ENCODE measurements around the gene VPS37C.
"Not testable (repeated sequence)": the region's sequence is repeated elsewhere in the genome, so short reads cannot be mapped to it uniquely, and the experiment has no call there.

The VPS37C gene

DNA sequence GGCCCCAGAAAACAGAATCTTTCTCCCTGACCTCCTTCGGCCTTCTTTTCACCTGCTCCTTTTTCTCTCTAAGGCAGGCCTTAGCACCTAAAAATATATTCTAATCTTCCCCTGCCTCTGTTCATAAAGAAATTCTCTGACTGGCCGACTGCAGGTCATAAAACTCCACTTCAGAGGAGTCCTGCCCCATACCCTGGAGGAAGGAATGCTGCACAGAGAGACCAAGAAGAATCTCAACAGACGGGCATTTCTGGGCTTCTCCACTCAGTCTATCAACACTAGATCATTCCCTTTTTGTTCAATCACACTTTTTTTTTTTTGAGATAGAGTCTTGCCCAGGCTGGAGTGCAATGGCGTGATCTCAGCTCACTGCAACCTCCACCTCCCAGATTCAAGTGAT, 22.4 kb upstream of the VPS37C start:
- H3K4me3 ChIP-seq (ENCODE audit: low read depth, low read length), result no peak overlapping the region
- TF ChIP-seq, protein P1, sequence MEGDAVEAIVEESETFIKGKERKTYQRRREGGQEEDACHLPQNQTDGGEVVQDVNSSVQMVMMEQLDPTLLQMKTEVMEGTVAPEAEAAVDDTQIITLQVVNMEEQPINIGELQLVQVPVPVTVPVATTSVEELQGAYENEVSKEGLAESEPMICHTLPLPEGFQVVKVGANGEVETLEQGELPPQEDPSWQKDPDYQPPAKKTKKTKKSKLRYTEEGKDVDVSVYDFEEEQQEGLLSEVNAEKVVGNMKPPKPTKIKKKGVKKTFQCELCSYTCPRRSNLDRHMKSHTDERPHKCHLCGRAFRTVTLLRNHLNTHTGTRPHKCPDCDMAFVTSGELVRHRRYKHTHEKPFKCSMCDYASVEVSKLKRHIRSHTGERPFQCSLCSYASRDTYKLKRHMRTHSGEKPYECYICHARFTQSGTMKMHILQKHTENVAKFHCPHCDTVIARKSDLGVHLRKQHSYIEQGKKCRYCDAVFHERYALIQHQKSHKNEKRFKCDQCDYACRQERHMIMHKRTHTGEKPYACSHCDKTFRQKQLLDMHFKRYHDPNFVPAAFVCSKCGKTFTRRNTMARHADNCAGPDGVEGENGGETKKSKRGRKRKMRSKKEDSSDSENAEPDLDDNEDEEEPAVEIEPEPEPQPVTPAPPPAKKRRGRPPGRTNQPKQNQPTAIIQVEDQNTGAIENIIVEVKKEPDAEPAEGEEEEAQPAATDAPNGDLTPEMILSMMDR (IDR thresholded peaks at IDR 0.05; ENCODE audit: low read depth, low read length), result no peak

DNA sequence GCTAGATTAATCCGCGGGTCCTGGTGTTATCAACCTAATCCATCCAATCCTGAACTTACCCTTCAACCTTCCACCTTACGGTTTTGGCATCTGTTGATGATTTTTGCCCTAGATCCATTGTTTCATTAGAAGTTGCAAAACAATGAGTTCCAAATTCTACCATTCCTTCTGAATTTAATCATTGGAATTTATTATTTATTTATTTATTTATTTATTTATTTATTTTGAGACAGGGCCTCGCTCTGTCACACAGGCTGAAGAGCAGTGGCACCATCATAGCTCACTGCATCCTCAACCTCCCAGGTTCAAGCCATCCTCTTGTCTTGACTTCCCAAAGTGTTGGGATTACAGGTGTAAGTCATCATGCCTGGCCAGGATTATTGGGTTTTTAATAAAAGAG, 20.3 kb upstream of the VPS37C start:
- TF ChIP-seq, protein P1 (IDR thresholded peaks at IDR 0.05; ENCODE audit: low read depth, low read length), result no peak
- H3K4me3 ChIP-seq (ENCODE audit: low read depth, low read length), result no peak overlapping the region

DNA sequence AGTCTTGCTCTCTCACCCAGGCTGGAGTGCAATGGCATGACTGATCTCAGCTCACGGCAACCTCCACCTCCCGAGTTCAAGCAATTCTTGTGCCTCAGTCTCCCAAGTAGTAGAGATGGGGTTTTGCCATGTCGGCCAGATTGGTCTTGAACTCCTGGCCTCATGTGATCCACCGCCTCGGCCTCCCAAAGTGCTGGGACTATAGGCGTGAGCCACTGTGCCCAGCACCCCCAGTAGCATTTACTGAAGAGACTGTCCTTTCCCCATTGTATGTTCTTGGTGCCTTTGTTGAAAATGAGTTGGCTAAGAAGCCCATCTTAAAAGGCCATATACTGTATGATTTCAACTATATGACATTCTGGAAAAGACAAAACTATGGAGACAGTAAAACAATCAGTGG, 19.0 kb upstream of the VPS37C start:
- not testable (repeated sequence) for H3K4me3 ChIP-seq (ENCODE audit: low read depth, low read length)

DNA sequence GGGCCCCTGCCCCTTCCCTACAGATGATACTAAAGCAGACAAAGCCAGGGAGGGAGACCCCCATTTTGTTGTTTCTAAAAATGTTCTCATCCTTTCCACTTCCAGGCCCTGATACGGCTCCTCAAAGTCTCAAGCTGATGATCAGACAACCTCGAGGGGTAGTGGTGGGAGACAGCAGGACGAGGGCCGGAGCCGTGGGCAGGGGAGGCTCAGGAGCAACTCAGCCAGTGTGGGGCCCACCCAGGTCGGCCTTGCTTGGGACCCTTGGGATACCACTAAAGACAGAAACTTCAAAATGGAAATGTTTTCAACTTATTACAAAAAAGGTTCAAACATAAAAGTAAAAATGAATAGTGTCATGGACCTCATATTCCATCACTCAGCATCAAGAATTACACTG, 15.2 kb upstream of the VPS37C start:
- no peak overlapping the region for H3K4me3 ChIP-seq (ENCODE audit: low read depth, low read length)
- TF ChIP-seq, protein P1 (IDR thresholded peaks at IDR 0.05; ENCODE audit: low read depth, low read length), result no peak

DNA sequence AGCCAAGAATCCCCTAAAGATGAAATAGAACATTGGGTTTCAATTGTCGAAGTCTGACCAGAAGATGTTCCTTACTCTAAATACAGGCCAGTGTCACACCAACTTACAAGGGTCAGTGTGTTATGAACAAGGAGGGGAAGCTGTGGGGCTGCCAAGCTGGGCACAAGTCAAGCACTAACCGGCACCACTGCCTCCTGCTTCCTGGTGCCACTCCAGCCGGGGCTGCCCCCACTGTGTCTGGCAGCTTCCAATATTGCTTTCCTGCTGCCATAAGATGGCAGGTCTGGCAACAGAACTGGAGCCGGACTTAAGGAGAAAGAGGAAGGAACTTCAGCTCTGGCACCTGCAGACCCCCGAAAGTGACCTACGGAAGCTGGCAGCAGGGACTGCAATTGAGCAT, 13.7 kb upstream of the VPS37C start:
- no peak overlapping the region for H3K4me3 ChIP-seq (ENCODE audit: low read depth, low read length)
- TF ChIP-seq, protein P1 (IDR thresholded peaks at IDR 0.05; ENCODE audit: low read depth, low read length), result no peak

DNA sequence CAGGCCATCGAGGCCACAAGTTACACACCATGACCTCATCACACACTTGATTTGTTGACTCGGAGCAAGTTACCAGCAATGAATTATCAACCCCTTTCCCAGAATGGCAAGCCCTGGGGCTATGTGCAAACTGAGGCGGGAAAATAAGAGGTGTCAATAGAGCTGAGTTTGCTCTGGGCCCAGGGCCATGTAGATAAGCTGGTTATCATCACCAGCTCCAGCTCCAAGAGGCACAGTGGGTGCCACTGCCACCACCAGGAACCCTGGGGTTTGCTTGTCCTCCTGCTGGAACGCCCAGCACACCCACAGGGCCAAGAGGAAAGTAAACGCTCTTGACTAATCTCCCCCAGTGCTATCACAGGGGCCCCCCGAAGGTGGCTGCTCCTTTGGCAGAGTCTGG, 13.0 kb upstream of the VPS37C start:
- TF ChIP-seq, protein P1 (IDR thresholded peaks at IDR 0.05; ENCODE audit: low read depth, low read length), result no peak
- H3K4me3 ChIP-seq (ENCODE audit: low read depth, low read length), result no peak overlapping the region

DNA sequence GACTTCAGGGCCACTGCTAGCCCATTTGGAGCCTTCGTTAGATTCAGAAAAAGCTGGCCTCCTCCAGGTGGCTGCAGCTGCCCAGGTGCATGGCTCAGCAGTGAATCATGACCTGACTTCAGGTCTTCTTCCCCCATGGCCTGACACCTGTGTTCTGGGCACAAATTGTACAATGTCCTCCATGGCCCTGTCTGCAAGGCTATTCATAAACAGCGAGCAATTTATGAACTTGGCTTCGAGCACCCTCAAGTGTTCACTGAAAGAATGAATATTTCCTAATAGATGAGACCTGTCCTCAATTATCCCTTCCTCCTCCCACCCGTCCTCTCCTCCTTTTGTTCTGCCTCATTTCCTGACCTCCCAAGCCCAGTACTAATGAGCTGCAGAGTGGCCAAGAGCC, 12.2 kb upstream of the VPS37C start:
- TF ChIP-seq, protein P1 (IDR thresholded peaks at IDR 0.05; ENCODE audit: low read depth, low read length), result no peak
- no peak overlapping the region for H3K4me3 ChIP-seq (ENCODE audit: low read depth, low read length)

DNA sequence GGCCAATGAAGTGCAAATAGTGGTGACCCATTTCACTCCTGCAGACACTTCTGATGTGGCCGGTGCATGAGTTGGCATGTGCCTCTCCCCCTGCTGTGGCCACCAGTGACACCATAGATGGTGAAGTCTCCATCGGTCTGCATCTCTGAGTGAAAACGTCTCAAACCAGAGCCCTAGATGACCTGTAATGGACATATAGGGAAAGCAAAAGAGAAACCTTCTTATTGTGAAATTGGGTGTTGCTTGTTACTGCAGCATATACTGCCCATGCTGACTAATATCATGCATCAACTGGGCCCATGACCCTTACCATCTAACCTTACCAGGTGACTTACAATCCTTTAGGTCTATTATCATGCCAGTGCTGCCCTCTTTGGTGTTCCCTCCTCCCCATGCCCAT, 11.7 kb upstream of the VPS37C start:
- TF ChIP-seq, protein P1 (IDR thresholded peaks at IDR 0.05; ENCODE audit: low read depth, low read length), result no peak
- H3K4me3 ChIP-seq (ENCODE audit: low read depth, low read length), result no peak overlapping the region

All from WI38 (cell line).